SK-N-SH (cell line): ENCODE data around the gene F9. TPM values are rescaled to one million over a fixed set of nuclear protein-coding genes. Genes with fewer than 3 reads are reported as not detected.

Experiments
- CTCF ChIA-PET: fragments of 300-600, 350-600 bp; formaldehyde crosslinking; extraction: SDS; loops from one replicate; lab custom pipeline; 2021; lab: Yijun Ruan, JAX
- POLR2A ChIA-PET: fragments of 350-600 bp; sonication (Branson Sonifier 250); formaldehyde crosslinking; extraction: SDS; loops from one replicate; lab custom pipeline; 2020; ENCODE audit warnings: antibody characterized with exemption, inconsistent platforms; lab: Yijun Ruan, JAX
- DNase-seq: peaks from one replicate; pipeline ENCODE4 v3.0.0; 2012
- H2AFZ ChIP-seq: fragments of 200-600 bp; sonication (generic); 2 replicates; pipeline ENCODE4 v1.8.1; 2016; ENCODE audit warnings: antibody characterized with exemption, mild to moderate bottlenecking, low read depth
- H3F3A ChIP-seq: fragments of 200-600 bp; sonication (generic); replicated peaks from 2 replicates; pipeline ENCODE3; 2016; ENCODE audit warnings: antibody characterized with exemption, mild to moderate bottlenecking; ENCODE audit not compliant: insufficient read depth
- H3K27ac ChIP-seq, 2 experiments: fragments of 200-500 bp in 1 of 2; fragments of 200-600 bp in 1 of 2; sonication (Bioruptor generic) in 1 of 2; sonication (generic), shearing (Covaris generic) in 1 of 2; 2 replicates each; pipeline versions ENCODE4 v1.5.1 to v1.6.1; 2014 to 2016; ENCODE audit warnings: low read depth in 2 of 2, inconsistent platforms in 1 of 2, low read length in 1 of 2, mild to moderate bottlenecking in 1 of 2, mixed read lengths in 1 of 2
- H3K27me3 ChIP-seq: fragments of 200-600 bp; sonication (generic), shearing (Covaris generic); 2 replicates; pipeline ENCODE4 v1.6.1; 2016; ENCODE audit warnings: mixed run types; ENCODE audit not compliant: insufficient read depth
- H3K36me3 ChIP-seq, 2 experiments: fragments of 200-500 bp in 1 of 2; fragments of 200-600 bp in 1 of 2; sonication (Bioruptor generic) in 1 of 2; sonication (generic) in 1 of 2; replicated peaks in 1 of 2; 2 replicates each; pipeline versions ENCODE3 to v1.5.1; 2014 to 2016; ENCODE audit warnings: low read length in 1 of 2, mild to moderate bottlenecking in 1 of 2; ENCODE audit not compliant: insufficient read depth in 2 of 2, control insufficient read depth in 1 of 2
- H3K4me1 ChIP-seq, 2 experiments: fragments of 200-500 bp in 1 of 2; fragments of 200-600 bp in 1 of 2; sonication (Bioruptor generic) in 1 of 2; sonication (generic), shearing (Covaris generic) in 1 of 2; 2 replicates each; pipeline versions ENCODE4 v1.5.1 to v1.6.1; 2014 to 2016; ENCODE audit warnings: low read depth in 1 of 2, low read length in 1 of 2, mixed run types in 1 of 2; ENCODE audit not compliant: insufficient read depth in 2 of 2, control insufficient read depth in 1 of 2
- H3K4me2 ChIP-seq: fragments of 200-600 bp; sonication (generic), shearing (Covaris generic); 2 replicates; pipeline ENCODE4 v1.6.1; 2017; ENCODE audit warnings: mixed run types
- H3K4me3 ChIP-seq, 2 experiments: fragments of 200-500 bp in 1 of 2; fragments of 200-600 bp in 1 of 2; sonication (Bioruptor generic) in 1 of 2; sonication (generic), shearing (Covaris generic) in 1 of 2; 2 replicates each; pipeline versions ENCODE4 v1.5.1 to v1.8.1; 2014 to 2016; ENCODE audit warnings: low read depth in 2 of 2, inconsistent platforms in 1 of 2, low read length in 1 of 2, mild to moderate bottlenecking in 1 of 2, mixed read lengths in 1 of 2, moderate library complexity in 1 of 2
- H3K79me2 ChIP-seq: fragments of 200-600 bp; sonication (generic); 2 replicates; pipeline ENCODE4 v1.8.1; 2017; ENCODE audit warnings: mild to moderate bottlenecking; ENCODE audit not compliant: insufficient read depth
- H3K9ac ChIP-seq: fragments of 200-600 bp; sonication (generic); 2 replicates; pipeline ENCODE4 v1.6.1; 2017; ENCODE audit warnings: mixed run types
- H3K9me2 ChIP-seq: fragments of 200-600 bp; sonication (generic); 2 replicates; pipeline ENCODE4 v1.6.1; 2017; ENCODE audit warnings: mixed run types
- H3K9me3 ChIP-seq: fragments of 200-600 bp; sonication (generic); 2 replicates; pipeline ENCODE4 v1.6.1; 2017; ENCODE audit warnings: mixed run types, mild to moderate bottlenecking, moderate library complexity
- H4K20me1 ChIP-seq: fragments of 200-600 bp; sonication (generic); 2 replicates; pipeline ENCODE4 v1.6.1; 2017; ENCODE audit warnings: mild to moderate bottlenecking, mixed run types; ENCODE audit not compliant: insufficient read depth
- CHD2 ChIP-seq: fragments of 150-350 bp; IDR thresholded peaks from 2 replicates; pipeline ENCODE4 v1.6.1; 2018; ENCODE audit warnings: low read length; ENCODE audit not compliant: partially characterized antibody
- FOSL2 ChIP-seq: IDR thresholded peaks from 2 replicates; pipeline ENCODE4 v1.4.0; 2012; ENCODE audit warnings: low read depth, mild to moderate bottlenecking, moderate library complexity, borderline replicate concordance
- FOXJ3 ChIP-seq: sonication (generic); formaldehyde crosslinking; IDR thresholded peaks from 2 replicates; pipeline ENCODE4 v1.5.1; 2020; ENCODE audit warnings: mild to moderate bottlenecking, missing genetic modification reagents
- MEF2A ChIP-seq: IDR thresholded peaks from 2 replicates; pipeline ENCODE4 v1.4.0; 2012; ENCODE audit warnings: low read depth, borderline replicate concordance
- MXI1 ChIP-seq: IDR thresholded peaks from 2 replicates; pipeline ENCODE4 v1.6.1; 2012; ENCODE audit warnings: mild to moderate bottlenecking, low read depth, low read length, improper control_type of control experiment
- RAD21 ChIP-seq: IDR thresholded peaks from 2 replicates; pipeline ENCODE4 v1.6.1; 2012; ENCODE audit warnings: mild to moderate bottlenecking, low read length
- RCOR1 ChIP-seq: fragments of 150-350 bp; IDR thresholded peaks from 2 replicates; pipeline ENCODE4 v1.6.1; 2017; ENCODE audit warnings: antibody characterized with exemption, low read length
- RXRA ChIP-seq: IDR thresholded peaks from 2 replicates; pipeline ENCODE4 v1.4.0; 2012; ENCODE audit warnings: low read depth, mild to moderate bottlenecking, borderline replicate concordance
- SIN3A ChIP-seq: IDR thresholded peaks from 2 replicates; pipeline ENCODE4 v1.6.1; 2012; ENCODE audit warnings: low read depth, mild to moderate bottlenecking, low read length, moderate library complexity, borderline replicate concordance
- SMC3 ChIP-seq: IDR thresholded peaks from 2 replicates; pipeline ENCODE4 v1.6.1; 2012; ENCODE audit warnings: low read depth, low read length, improper control_type of control experiment
- TAF1 ChIP-seq: IDR thresholded peaks from 2 replicates; pipeline ENCODE4 v1.6.1; 2012; ENCODE audit warnings: low read depth, mild to moderate bottlenecking, low read length, moderate library complexity, borderline replicate concordance
- TCF12 ChIP-seq: IDR thresholded peaks from 2 replicates; pipeline ENCODE4 v1.4.0; 2012
- TEAD4 ChIP-seq: IDR thresholded peaks from 2 replicates; pipeline ENCODE4 v1.4.0; 2012; ENCODE audit warnings: mild to moderate bottlenecking, borderline replicate concordance; ENCODE audit not compliant: insufficient read depth
- YY1 ChIP-seq: IDR thresholded peaks from 2 replicates; pipeline ENCODE4 v1.4.0; 2012; ENCODE audit warnings: low read depth, mild to moderate bottlenecking
- polyA plus RNA-seq, 3 experiments: library from polyadenylated mRNA; depleted of rRNA; stranded (reverse); fragments of >200 nt; gene quantifications; 2 replicates each; pipeline ENCODE4 v1.2.3, GENCODE V29; 2012
- TF ChIP-seq, protein P1 (sequence below): IDR thresholded peaks from 2 replicates; pipeline ENCODE4 v1.4.0; 2012; ENCODE audit warnings: low read depth
- TF ChIP-seq, protein P2 (sequence below): IDR thresholded peaks from 2 replicates; pipeline ENCODE4; 2012
- TF ChIP-seq, protein P3 (sequence below): fragments of 150-350 bp; IDR thresholded peaks from 2 replicates; pipeline ENCODE4 v1.6.1; 2016; ENCODE audit warnings: mild to moderate bottlenecking, low read depth, low read length
- TF ChIP-seq, protein P4 (sequence below): IDR thresholded peaks from 2 replicates; pipeline ENCODE4 v1.4.0; 2012; ENCODE audit warnings: low read depth, borderline replicate concordance

The F9 gene
- polyA plus RNA-seq, 1 of the 3 experiments (the other 2 are of a cell fraction): not detected

DNA sequence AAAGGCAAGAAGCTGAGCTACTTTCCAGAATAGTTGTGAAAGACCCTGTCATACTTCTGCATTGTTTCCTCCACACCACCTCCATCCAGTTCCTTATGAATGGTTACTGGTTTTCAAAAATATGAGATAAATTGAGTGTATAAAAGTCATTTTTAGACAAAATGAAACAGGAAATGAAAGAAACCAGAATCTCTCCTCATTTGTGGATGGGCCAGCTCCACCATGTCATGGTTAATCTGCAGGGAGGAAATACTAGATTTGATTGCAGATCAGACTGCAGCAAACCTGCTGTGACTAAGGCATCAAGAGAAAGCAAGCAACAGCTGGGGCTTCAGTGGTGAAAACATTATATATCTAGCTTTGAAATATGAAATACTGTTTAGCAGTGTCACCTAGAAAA, 23.8 kb downstream of the F9 start:
- no peaks in the 10 kb centered on the region for H3K4me1 ChIP-seq
- TF ChIP-seq RCOR1: no peak
- no peak for TF ChIP-seq RAD21
- TF ChIP-seq TAF1: no peak
- TF ChIP-seq, protein P1, sequence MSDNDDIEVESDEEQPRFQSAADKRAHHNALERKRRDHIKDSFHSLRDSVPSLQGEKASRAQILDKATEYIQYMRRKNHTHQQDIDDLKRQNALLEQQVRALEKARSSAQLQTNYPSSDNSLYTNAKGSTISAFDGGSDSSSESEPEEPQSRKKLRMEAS: no peak
- TF ChIP-seq, protein P2, sequence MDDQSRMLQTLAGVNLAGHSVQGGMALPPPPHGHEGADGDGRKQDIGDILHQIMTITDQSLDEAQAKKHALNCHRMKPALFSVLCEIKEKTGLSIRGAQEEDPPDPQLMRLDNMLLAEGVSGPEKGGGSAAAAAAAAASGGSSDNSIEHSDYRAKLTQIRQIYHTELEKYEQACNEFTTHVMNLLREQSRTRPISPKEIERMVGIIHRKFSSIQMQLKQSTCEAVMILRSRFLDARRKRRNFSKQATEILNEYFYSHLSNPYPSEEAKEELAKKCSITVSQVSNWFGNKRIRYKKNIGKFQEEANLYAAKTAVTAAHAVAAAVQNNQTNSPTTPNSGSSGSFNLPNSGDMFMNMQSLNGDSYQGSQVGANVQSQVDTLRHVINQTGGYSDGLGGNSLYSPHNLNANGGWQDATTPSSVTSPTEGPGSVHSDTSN: no peak
- no peak for TF ChIP-seq YY1
- TF ChIP-seq, protein P3, sequence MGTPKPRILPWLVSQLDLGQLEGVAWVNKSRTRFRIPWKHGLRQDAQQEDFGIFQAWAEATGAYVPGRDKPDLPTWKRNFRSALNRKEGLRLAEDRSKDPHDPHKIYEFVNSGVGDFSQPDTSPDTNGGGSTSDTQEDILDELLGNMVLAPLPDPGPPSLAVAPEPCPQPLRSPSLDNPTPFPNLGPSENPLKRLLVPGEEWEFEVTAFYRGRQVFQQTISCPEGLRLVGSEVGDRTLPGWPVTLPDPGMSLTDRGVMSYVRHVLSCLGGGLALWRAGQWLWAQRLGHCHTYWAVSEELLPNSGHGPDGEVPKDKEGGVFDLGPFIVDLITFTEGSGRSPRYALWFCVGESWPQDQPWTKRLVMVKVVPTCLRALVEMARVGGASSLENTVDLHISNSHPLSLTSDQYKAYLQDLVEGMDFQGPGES: no peak
- no peak for TF ChIP-seq TCF12
- no peak for TF ChIP-seq MEF2A
- no peak for TF ChIP-seq SMC3
- no peak for TF ChIP-seq MXI1
- TF ChIP-seq SIN3A: no peak
- TF ChIP-seq TEAD4: no peak
- TF ChIP-seq, protein P4, sequence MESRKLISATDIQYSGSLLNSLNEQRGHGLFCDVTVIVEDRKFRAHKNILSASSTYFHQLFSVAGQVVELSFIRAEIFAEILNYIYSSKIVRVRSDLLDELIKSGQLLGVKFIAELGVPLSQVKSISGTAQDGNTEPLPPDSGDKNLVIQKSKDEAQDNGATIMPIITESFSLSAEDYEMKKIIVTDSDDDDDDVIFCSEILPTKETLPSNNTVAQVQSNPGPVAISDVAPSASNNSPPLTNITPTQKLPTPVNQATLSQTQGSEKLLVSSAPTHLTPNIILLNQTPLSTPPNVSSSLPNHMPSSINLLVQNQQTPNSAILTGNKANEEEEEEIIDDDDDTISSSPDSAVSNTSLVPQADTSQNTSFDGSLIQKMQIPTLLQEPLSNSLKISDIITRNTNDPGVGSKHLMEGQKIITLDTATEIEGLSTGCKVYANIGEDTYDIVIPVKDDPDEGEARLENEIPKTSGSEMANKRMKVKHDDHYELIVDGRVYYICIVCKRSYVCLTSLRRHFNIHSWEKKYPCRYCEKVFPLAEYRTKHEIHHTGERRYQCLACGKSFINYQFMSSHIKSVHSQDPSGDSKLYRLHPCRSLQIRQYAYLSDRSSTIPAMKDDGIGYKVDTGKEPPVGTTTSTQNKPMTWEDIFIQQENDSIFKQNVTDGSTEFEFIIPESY: no peak
- TF ChIP-seq RXRA: no peak
- no peak for TF ChIP-seq CHD2
- TF ChIP-seq FOXJ3 (CRISPR knock-in tag): no peak
- no peak for TF ChIP-seq FOSL2
- TF ChIP-seq, all 33 proteins: peak for 0
- ChIA-PET POLR2A (no interaction called here), CTCF (no interaction called here)
- no peaks in the 10 kb centered on the region for H3K9me2 ChIP-seq
- H3K79me2 ChIP-seq: no peaks in the 10 kb centered on the region
- no peaks in the 10 kb centered on the region for H3K36me3 ChIP-seq
- no peak for DNase-seq
- no peak overlapping the region for H2AFZ ChIP-seq
- H3F3A ChIP-seq: no peaks in the 10 kb centered on the region
- no peak overlapping the region for H3K4me3 ChIP-seq
- no peaks in the 10 kb centered on the region for H3K9me3 ChIP-seq
- H4K20me1 ChIP-seq: no peaks in the 10 kb centered on the region
- H3K27me3 ChIP-seq: peaks cover 7% of the 10 kb centered on the region; the same call in 1 of the 2 replicates
- no peak overlapping the region for H3K9ac ChIP-seq
- H3K4me2 ChIP-seq: no peak overlapping the region
- no peak overlapping the region for H3K27ac ChIP-seq
